HG02610 (cell line): ENCODE measurements around the gene OR2H2.

Experiments
- ATAC-seq: cut with Tn5 transposase; IDR thresholded peaks from one replicate; pipeline ENCODE4 v1.9.1; 2021; ENCODE audit warnings: mild to moderate bottlenecking, moderate library complexity; ENCODE audit not compliant: unreplicated experiment

The OR2H2 gene

GRCh38 chr6:29628419-29629281 lies 43.7 kb downstream of the OR2H2 start:
- no peak for ATAC-seq

DNA sequence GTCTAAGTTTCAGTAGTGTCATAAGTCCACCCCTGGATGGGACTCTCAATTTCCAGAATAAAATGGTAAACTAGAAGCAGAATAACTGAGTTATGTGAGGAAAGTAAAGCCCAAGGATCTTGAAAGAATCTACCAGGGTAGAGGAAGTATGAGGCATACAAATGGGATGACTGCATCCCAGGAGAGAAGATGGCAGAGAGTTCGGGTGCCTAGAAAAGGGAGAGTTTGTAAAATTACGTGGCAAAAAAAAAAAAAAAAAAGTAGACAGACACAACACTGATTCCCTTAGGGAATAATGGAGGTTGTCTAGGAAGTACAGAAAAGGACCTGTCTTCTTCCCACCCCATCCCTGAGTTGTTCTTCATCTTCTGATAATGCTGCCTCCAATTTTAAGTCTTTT lies 44.6 kb downstream of the OR2H2 start:
- ATAC-seq = no peak

- ATAC-seq = no peak
Observed at GRCh38 chr6:29630315-29630714, 45.4 kb downstream of the OR2H2 start.

- no peak for ATAC-seq
Observed at GRCh38 chr6:29631209-29631810, 46.4 kb downstream of the OR2H2 start.

GRCh38 chr6:29631860-29632731 lies 47.2 kb downstream of the OR2H2 start:
- peak; percentile 22 for ATAC-seq

GRCh38 chr6:29632789-29633533 lies 48.0 kb downstream of the OR2H2 start, which contains the start of gene GABBR1:
GABBR1 (minus strand) TSS chr6:29633183; CDS start chr6:29632385, 798 bp downstream.
- peak; percentile 74 for ATAC-seq

DNA sequence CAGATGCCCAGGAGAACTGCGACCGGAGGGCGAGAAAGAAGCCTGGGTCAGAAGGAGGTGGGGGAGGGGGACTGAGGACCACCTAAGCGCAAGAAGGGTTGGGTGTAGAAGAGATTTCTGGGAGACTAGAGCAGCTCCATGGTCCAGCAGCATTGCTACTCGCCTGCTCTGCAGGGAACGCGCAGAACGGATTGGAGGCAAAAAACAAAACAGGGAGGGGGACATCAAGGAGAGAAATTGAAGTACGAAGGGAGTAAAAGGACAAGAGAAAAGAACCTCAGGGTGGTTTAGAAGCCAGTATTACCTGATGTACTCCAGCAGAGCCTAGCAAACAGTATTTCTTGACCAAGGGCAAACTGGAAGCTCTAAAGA lies 48.6 kb downstream of the OR2H2 start:
- ATAC-seq = no peak

GRCh38 chr6:29637247-29637646 lies 52.3 kb downstream of the OR2H2 start:
- no peak for ATAC-seq
